Left colon (tissue), 2 donors: ENCODE measurements around the gene ATP5MK. TPM values are rescaled to one million over a fixed set of nuclear protein-coding genes. Genes with fewer than 3 reads are reported as not detected.

Experiments
- microRNA-seq, 2 donors: library from miRNA; unstranded; fragments of <30 nt; microRNA quantifications; one replicate each; pipeline versions ENCODE4 v1.1.0 to v1.2.0, GENCODE V29; 2020
- total RNA-seq, 2 donors: library from RNA; stranded (reverse); fragmentation: NEBNext Ultra II Directional; extraction: Animal tissue kit (Norgen Biotek cat#: 25700); gene quantifications; one replicate each; pipeline ENCODE4 v1.2.1, GENCODE V29; 2021
- donor health status: DM: no; HTN: no; CAD: no.
- donor health status: DM: yes; HTN: yes; CAD: no.

ATP5MK gene
- total RNA-seq, 2 donors from 2014 or later, result 480 to 668 TPM

Small RNAs within 50 kb of the gene (microRNA-seq; reads per million reads assigned to microRNA genes)
- gene MIR1307, result 2,431 to 3,285 reads per million in 2 donors

Other genes with a start within 250 kb of the ATP5MK start
- gene NT5C2, start 203.2 kb downstream of the ATP5MK start, total RNA-seq, result 10 to 100 TPM; 87.2 to 99.3 TPM
- not detected for gene RPEL1, start 150.6 kb downstream of the ATP5MK start, total RNA-seq
- under 1 TPM; 0.18 to 0.78 TPM for gene INA, start 119.3 kb downstream of the ATP5MK start, total RNA-seq
- 1 to 10 TPM; 6.5 to 6.7 TPM for gene PCGF6, start 45.3 kb downstream of the ATP5MK start, total RNA-seq
- 1 to 10 TPM; 4.3 to 4.5 TPM for gene TAF5, start 28.5 kb downstream of the ATP5MK start, total RNA-seq
- gene PDCD11, start 151 bp upstream of the ATP5MK start, total RNA-seq, result 10 to 100 TPM; 17.9 to 26.3 TPM
- gene CALHM2, start 55.9 kb upstream of the ATP5MK start, total RNA-seq, result 1 to 10 TPM; 4.5 to 10.0 TPM
- not detected for gene CALHM1, start 62.4 kb upstream of the ATP5MK start, total RNA-seq
- not detected for gene CALHM3, start 82.8 kb upstream of the ATP5MK start, total RNA-seq
- gene NEURL1, start 97.2 kb upstream of the ATP5MK start, total RNA-seq, result 10 to 100 TPM; 47.5 to 49.2 TPM